Peyer's patch (tissue), 4 donors: ENCODE data around the gene ACBD6. TPM values are rescaled to one million over a fixed set of nuclear protein-coding genes. Genes with fewer than 3 reads are reported as not detected.

Experiments
- DNase-seq, 3 donors: peaks; one replicate each; pipeline ENCODE4 v3.0.0-alpha.2; 2017 to 2019
- H3K27ac ChIP-seq, 4 donors: fragments of 200-600 bp; sonication (generic); one replicate each; pipeline ENCODE4 v1.5.1; 2016 to 2019
- H3K27me3 ChIP-seq, 2 donors: fragments of 200-600 bp; sonication (generic); one replicate each; pipeline ENCODE4 v1.5.1; 2019
- H3K36me3 ChIP-seq, 3 donors: fragments of 200-600 bp; sonication (generic); one replicate each; pipeline ENCODE4 v1.5.1; 2016 to 2019
- H3K4me1 ChIP-seq, 4 donors: fragments of 200-600 bp; sonication (generic); one replicate each; pipeline ENCODE4 v1.5.1; 2016 to 2019
- H3K4me3 ChIP-seq, 4 donors: fragments of 200-600 bp; sonication (generic); 1 replicate in 3 of 4; 2 replicates in 1 of 4; pipeline ENCODE4 v1.5.1; 2016 to 2019; ENCODE audit warnings: mild to moderate bottlenecking in 1 of 4
- H3K9me3 ChIP-seq, 4 donors: fragments of 200-600 bp; sonication (generic); one replicate each; pipeline ENCODE4 v1.5.1; 2016 to 2019; ENCODE audit warnings: mild to moderate bottlenecking in 1 of 4
- CTCF ChIP-seq, 6 experiments: fragments of 450-650 bp in 4 of 6; fragments of 200-600 bp in 2 of 6; sonication (generic) in 1 of 6; IDR thresholded peaks; one replicate each; pipeline ENCODE4 v1.5.1; 2017 to 2019; ENCODE audit warnings: antibody characterized with exemption in 6 of 6, mild to moderate bottlenecking in 3 of 6, moderate library complexity in 1 of 6
- POLR2A ChIP-seq, 2 donors: fragments of 450-650 bp; IDR thresholded peaks; one replicate each; pipeline ENCODE4 v1.5.1; 2017; ENCODE audit warnings: antibody characterized with exemption in 2 of 2, mild to moderate bottlenecking in 2 of 2, moderate library complexity in 2 of 2
- total RNA-seq, 4 donors: library from RNA; depleted of rRNA; stranded (reverse); fragments of >200 nt; gene quantifications; one replicate each; pipeline ENCODE4 v1.1.0, GENCODE V29; 2016

ACBD6 gene
- total RNA-seq, 4 donors from 2014 or later = 32.2 to 56.1 (median 32.7) TPM

GRCh38 chr1:180370188-180370587 is 132.2 kb downstream of the ACBD6 start:
- H3K27ac ChIP-seq = no peak overlapping the region
- H3K36me3 ChIP-seq = no peaks in the 10 kb centered on the region
- peaks cover 0 to 8% (median 0%) of the 10 kb centered on the region in 4 donors for H3K4me1 ChIP-seq
- TF ChIP-seq POLR2A (IDR thresholded peaks at IDR 0.05) (no peak), CTCF (IDR thresholded peaks at IDR 0.05) (no peak)
- no peaks in the 10 kb centered on the region for H3K9me3 ChIP-seq
- no peaks in the 10 kb centered on the region for H3K27me3 ChIP-seq
- no peak overlapping the region for H3K4me3 ChIP-seq
- DNase-seq = no peak

- TF ChIP-seq POLR2A (IDR thresholded peaks at IDR 0.05) (no peak), CTCF (IDR thresholded peaks at IDR 0.05) (no peak)
- no peaks in the 10 kb centered on the region for H3K9me3 ChIP-seq
- H3K4me3 ChIP-seq = no peak overlapping the region
- no peak overlapping the region for H3K27ac ChIP-seq
- no peak for DNase-seq
- no peaks in the 10 kb centered on the region for H3K27me3 ChIP-seq
- peaks cover 0 to 8% (median 0%) of the 10 kb centered on the region in 4 donors for H3K4me1 ChIP-seq
- no peaks in the 10 kb centered on the region for H3K36me3 ChIP-seq
Measured at GRCh38 chr1:180369061-180369460, 133.3 kb downstream of the ACBD6 start.

GRCh38 chr1:180366371-180367068 is 135.9 kb downstream of the ACBD6 start:
- no peak for DNase-seq
- no peaks in the 10 kb centered on the region for H3K36me3 ChIP-seq
- no peaks in the 10 kb centered on the region for H3K9me3 ChIP-seq
- no peaks in the 10 kb centered on the region for H3K4me1 ChIP-seq
- TF ChIP-seq POLR2A (IDR thresholded peaks at IDR 0.05) (no peak), CTCF (IDR thresholded peaks at IDR 0.05) (no peak)
- no peaks in the 10 kb centered on the region for H3K27me3 ChIP-seq
- no peak overlapping the region for H3K27ac ChIP-seq
- no peak overlapping the region for H3K4me3 ChIP-seq

GRCh38 chr1:180365039-180365438 is 137.3 kb downstream of the ACBD6 start:
- H3K27me3 ChIP-seq = no peaks in the 10 kb centered on the region
- no peak overlapping the region for H3K4me3 ChIP-seq
- no peak overlapping the region for H3K27ac ChIP-seq
- TF ChIP-seq CTCF (IDR thresholded peaks at IDR 0.05) = peak in 3 of 6 experiments; percentile 12 to 26 (median 20)
- no peak for TF ChIP-seq POLR2A (IDR thresholded peaks at IDR 0.05)
- no peak for DNase-seq
- H3K9me3 ChIP-seq = no peaks in the 10 kb centered on the region
- no peaks in the 10 kb centered on the region for H3K36me3 ChIP-seq
- H3K4me1 ChIP-seq = no peaks in the 10 kb centered on the region

GRCh38 chr1:180363246-180363995 is 139.0 kb downstream of the ACBD6 start:
- Histone ChIP-seq H3K36me3 (no peaks in the 10 kb centered on the region), H3K27me3 (no peaks in the 10 kb centered on the region), H3K9me3 (no peaks in the 10 kb centered on the region), H3K4me1 (no peaks in the 10 kb centered on the region), H3K4me3 (no peak overlapping the region), H3K27ac (no peak overlapping the region)
- no peak for TF ChIP-seq POLR2A (IDR thresholded peaks at IDR 0.05)
- no peak for DNase-seq
